ENCODE measurements around the gene VPS37C. TPM values are rescaled to one million over a fixed set of nuclear protein-coding genes. Genes with fewer than 3 reads are reported as not detected.

Gene VPS37C
- total RNA-seq, 1 experiment from 2014 or later = 32.7 TPM

DNA sequence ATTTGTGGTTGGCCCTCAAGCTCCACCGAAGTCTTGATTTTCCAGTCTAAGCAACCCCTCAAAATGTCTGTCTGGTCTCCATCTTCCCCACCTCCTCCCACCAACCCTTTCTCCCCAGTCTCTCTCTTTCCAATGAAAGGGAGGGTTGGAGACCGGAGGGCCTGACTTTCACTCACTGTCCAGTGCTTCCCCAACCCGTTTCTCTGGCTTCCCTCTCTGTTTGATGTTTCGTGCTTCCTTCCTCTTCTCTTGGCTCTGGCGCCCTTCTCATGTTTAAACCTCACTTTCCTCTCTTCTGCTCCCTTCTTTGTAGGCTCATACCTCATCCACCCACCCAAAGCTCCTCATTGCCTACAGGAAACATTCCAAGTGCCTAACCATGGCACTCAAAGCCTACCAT is 11.1 kb upstream of the VPS37C start:
- ChIA-PET POLR2A (ENCODE audit: low non-redundant PET) (no interaction called here), CTCF (no interaction called here)
- no TSS peak for BruUV-seq (replicated peaks)
- Histone ChIP-seq H3K27me3 (replicated peaks; ENCODE audit: insufficient read depth, low read depth, low read length, poor library complexity) (peaks cover 27% of the 10 kb centered on the region), H3K9me3 (ENCODE audit: low read depth, low read length, poor library complexity, severe bottlenecking) (no peaks in the 10 kb centered on the region), H3K27ac (ENCODE audit: low read depth, low read length, poor library complexity, severe bottlenecking) (no peak overlapping the region), H3K4me1 (ENCODE audit: insufficient read depth, low read length, poor library complexity, severe bottlenecking) (no peaks in the 10 kb centered on the region), H3K4me3 (ENCODE audit: low read depth, low read length, poor library complexity, severe bottlenecking) (no peak overlapping the region), H3K36me3 (ENCODE audit: insufficient read depth, low read length, poor library complexity, severe bottlenecking) (no peaks in the 10 kb centered on the region)
- intact Hi-C loops (cut with micrococcal nuclease; ENCODE audit: unreplicated experiment) = loop anchor here (2.0 kb wide), 1 partner anchor 342 kb away; no protein-coding TSS in a partner anchor
- DNase-seq (ENCODE audit: low spot score) = no peak
- TF ChIP-seq, protein P1, sequence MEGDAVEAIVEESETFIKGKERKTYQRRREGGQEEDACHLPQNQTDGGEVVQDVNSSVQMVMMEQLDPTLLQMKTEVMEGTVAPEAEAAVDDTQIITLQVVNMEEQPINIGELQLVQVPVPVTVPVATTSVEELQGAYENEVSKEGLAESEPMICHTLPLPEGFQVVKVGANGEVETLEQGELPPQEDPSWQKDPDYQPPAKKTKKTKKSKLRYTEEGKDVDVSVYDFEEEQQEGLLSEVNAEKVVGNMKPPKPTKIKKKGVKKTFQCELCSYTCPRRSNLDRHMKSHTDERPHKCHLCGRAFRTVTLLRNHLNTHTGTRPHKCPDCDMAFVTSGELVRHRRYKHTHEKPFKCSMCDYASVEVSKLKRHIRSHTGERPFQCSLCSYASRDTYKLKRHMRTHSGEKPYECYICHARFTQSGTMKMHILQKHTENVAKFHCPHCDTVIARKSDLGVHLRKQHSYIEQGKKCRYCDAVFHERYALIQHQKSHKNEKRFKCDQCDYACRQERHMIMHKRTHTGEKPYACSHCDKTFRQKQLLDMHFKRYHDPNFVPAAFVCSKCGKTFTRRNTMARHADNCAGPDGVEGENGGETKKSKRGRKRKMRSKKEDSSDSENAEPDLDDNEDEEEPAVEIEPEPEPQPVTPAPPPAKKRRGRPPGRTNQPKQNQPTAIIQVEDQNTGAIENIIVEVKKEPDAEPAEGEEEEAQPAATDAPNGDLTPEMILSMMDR (conservative IDR thresholded peaks at IDR 0.05; ENCODE audit: low read depth, low read length) = no peak
- no peak for TF ChIP-seq EZH2 (IDR thresholded peaks at IDR 0.05; ENCODE audit: borderline replicate concordance, low read depth, low read length, poor library complexity, severe bottlenecking)

DNA sequence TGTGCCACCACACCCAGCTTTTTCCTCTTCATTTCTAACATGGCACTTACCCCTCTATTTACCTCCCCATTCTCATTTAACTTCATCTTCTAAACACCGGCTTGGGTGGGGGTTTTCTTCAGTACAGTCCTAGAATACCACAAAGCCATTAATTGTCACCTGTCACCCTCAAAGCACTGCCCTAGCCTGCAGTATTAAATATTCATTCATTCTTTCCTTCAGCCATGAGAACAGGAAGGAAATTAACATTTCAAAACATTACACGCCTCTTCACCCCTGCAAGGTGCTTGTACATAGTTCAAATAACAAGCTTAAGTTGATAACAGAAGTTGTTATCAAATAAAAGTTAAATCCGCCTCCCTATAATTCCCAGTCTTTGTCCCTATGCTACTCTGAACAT is 10.7 kb upstream of the VPS37C start:
- DNase-seq (ENCODE audit: low spot score) = no peak
- peaks cover 27% of the 10 kb centered on the region for H3K27me3 ChIP-seq (replicated peaks; ENCODE audit: insufficient read depth, low read depth, low read length, poor library complexity)

DNA sequence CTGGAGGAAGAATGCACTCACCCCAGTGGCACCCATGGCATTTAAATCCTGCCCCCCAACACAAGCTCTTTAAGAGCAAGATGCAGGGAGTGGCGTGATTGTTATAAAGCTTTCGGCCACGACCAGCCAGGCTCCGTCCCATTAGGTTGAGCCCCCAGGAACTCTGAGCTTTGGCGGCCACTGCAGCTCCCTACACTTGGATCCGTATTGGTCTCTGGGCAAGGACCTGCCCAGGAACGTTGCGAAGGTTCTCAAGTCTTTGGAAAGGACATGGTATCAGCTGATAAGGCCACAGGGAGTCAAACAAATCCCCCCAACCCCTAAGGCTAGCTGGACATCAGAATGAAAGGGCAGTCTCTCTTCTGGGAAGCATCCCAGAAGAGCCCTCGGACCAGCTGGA is 9.3 kb upstream of the VPS37C start:
- H3K4me3 ChIP-seq (ENCODE audit: low read depth, low read length, poor library complexity, severe bottlenecking) = no peak overlapping the region
- no peaks in the 10 kb centered on the region for H3K4me1 ChIP-seq (ENCODE audit: insufficient read depth, low read length, poor library complexity, severe bottlenecking)
- H3K9me3 ChIP-seq (ENCODE audit: low read depth, low read length, poor library complexity, severe bottlenecking) = no peaks in the 10 kb centered on the region
- BruUV-seq (replicated peaks) = no TSS peak
- no peak for TF ChIP-seq EZH2 (IDR thresholded peaks at IDR 0.05; ENCODE audit: borderline replicate concordance, low read depth, low read length, poor library complexity, severe bottlenecking)
- TF ChIP-seq, protein P1 (conservative IDR thresholded peaks at IDR 0.05; ENCODE audit: low read depth, low read length) = no peak
- no peaks in the 10 kb centered on the region for H3K36me3 ChIP-seq (ENCODE audit: insufficient read depth, low read length, poor library complexity, severe bottlenecking)
- intact Hi-C loops (cut with micrococcal nuclease; ENCODE audit: unreplicated experiment) = no loop called here
- peaks cover 16% of the 10 kb centered on the region for H3K27me3 ChIP-seq (replicated peaks; ENCODE audit: insufficient read depth, low read depth, low read length, poor library complexity)
- DNase-seq (ENCODE audit: low spot score) = no peak
- ChIA-PET POLR2A (ENCODE audit: low non-redundant PET) (no interaction called here), CTCF (interaction anchor here (1.6 kb wide), 1 partner anchor 339 kb away, joined by 4 read pairs; no protein-coding TSS in a partner anchor)
- H3K27ac ChIP-seq (ENCODE audit: low read depth, low read length, poor library complexity, severe bottlenecking) = no peak overlapping the region

More for the DNA sequence above, 10.7 kb upstream of the VPS37C start:
- H3K4me3 ChIP-seq (ENCODE audit: low read depth, low read length, poor library complexity, severe bottlenecking) = no peak overlapping the region
- no peak overlapping the region for H3K27ac ChIP-seq (ENCODE audit: low read depth, low read length, poor library complexity, severe bottlenecking)
- intact Hi-C loops (cut with micrococcal nuclease; ENCODE audit: unreplicated experiment) = loop anchor here (2.0 kb wide), 1 partner anchor 341 kb away; no protein-coding TSS in a partner anchor
- no peaks in the 10 kb centered on the region for H3K36me3 ChIP-seq (ENCODE audit: insufficient read depth, low read length, poor library complexity, severe bottlenecking)
- TF ChIP-seq EZH2 (IDR thresholded peaks at IDR 0.05; ENCODE audit: borderline replicate concordance, low read depth, low read length, poor library complexity, severe bottlenecking) = no peak
- TF ChIP-seq, protein P1 (conservative IDR thresholded peaks at IDR 0.05; ENCODE audit: low read depth, low read length) = no peak
- ChIA-PET POLR2A (ENCODE audit: low non-redundant PET) (no interaction called here), CTCF (interaction anchor here (1.6 kb wide), 1 partner anchor 341 kb away, joined by 4 read pairs; no protein-coding TSS in a partner anchor)
- no TSS peak for BruUV-seq (replicated peaks)
- no peaks in the 10 kb centered on the region for H3K9me3 ChIP-seq (ENCODE audit: low read depth, low read length, poor library complexity, severe bottlenecking)
- H3K4me1 ChIP-seq (ENCODE audit: insufficient read depth, low read length, poor library complexity, severe bottlenecking) = no peaks in the 10 kb centered on the region

Data from A673 (cell line).